Dedifferentiated amniotic fluid mesenchymal stem cell (primary cell): ENCODE data around the gene ARCN1.
"Not testable (repeated sequence)": the region's sequence is repeated elsewhere in the genome, so short reads cannot be mapped to it uniquely, and the experiment has no call there.

ENCODE experiments used
- DNase-seq: peaks from one replicate; pipeline ENCODE4 v3.0.0-alpha.2; 2016; ENCODE audit errors: extremely low spot score

ARCN1 gene

DNA sequence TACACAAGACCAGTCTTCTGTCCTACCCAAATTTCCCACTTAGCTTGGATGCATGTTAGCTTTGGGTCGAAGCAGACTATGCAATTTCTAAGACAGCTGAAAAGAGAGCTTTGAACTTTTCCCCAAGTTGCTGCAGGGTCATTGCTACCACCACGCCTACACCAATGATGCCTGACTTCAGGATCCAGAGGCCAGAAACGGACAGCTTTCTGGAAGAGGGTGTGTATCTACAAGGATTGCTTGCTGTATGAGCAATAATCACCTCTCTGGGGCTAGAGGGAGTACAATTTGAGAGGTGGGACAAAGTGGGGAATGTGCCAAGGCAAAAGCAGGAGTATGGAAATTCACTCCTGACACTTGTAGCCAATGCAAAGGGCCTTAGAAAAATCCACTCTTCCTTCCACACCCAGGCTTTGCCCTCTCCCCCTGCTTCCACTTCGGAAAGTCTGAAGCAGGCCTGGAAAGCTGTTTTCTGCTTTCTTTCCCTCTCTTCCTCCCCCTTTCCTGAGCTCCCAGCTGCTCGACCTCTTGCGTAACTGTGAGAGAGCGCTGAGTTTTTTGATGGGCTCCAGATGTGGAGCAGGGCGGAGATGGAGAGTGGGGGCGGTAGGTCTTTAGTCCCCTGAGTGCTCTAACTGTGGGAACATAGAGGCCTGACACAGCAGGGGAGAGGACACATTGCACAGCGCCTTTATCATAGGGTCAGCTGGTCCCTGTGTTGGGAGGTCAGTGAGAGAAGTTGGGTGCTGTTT is 33.1 kb downstream of the ARCN1 start:
- DNase-seq = peak; percentile 94

- DNase-seq = no peak
These were observed 34.1 kb downstream of the ARCN1 start for GRCh38 chr11:118606157-118606843.

- no peak for DNase-seq
These were observed 34.6 kb downstream of the ARCN1 start for GRCh38 chr11:118606844-118607228.

- peak; percentile 64 for DNase-seq
These were observed 35.5 kb downstream of the ARCN1 start, which contains the start of gene PHLDB1 for GRCh38 chr11:118607401-118608359. Gene PHLDB1, plus strand, starts transcription at chr11:118607615. Its CDS starts 6,222 bp downstream, at chr11:118613837.

DNA sequence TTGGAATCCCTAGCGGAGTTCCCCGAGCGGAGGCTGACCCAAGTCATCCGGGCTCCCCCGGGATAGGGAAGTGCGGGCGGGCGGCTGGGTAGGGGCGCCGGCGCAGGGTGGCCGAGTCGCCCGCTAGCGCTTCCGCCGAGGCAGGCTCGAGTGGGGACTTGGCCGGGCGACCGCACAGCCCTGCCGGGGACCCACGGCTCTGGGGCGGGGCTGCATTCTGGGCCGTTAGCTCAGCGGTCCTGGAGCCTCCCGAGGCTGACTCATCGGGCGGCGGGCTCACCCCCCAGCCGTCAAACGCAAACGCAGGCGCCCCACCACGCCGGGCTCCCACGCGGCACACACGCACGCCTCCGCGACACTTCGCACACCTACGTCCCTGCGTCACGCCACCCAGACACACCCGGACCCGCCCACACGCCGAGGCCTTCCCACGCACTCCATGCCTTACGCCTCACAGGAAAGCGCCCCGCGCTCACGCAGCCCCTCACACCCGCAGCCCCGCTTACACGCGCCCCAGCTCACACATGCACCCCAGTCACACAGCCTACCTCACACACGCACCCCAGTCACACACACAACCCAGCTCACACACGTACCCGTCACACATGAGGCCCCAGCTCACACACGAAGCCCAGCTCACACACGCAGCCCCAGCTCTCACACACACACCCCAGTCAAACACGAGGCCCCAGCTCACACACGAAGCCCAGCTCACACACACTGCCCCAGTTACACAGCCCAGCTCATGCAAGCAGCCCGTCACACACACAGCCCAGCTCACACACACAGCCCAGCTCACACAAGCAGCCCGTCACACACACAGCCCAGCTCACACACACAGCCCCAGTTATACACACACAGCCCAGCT is 36.4 kb downstream of the ARCN1 start:
- peak; percentile 81 for DNase-seq

- no peak for DNase-seq
These were observed 37.4 kb downstream of the ARCN1 start for GRCh38 chr11:118609380-118610224.

GRCh38 chr11:118610225-118610772 is 38.1 kb downstream of the ARCN1 start:
- no peak for DNase-seq

DNA sequence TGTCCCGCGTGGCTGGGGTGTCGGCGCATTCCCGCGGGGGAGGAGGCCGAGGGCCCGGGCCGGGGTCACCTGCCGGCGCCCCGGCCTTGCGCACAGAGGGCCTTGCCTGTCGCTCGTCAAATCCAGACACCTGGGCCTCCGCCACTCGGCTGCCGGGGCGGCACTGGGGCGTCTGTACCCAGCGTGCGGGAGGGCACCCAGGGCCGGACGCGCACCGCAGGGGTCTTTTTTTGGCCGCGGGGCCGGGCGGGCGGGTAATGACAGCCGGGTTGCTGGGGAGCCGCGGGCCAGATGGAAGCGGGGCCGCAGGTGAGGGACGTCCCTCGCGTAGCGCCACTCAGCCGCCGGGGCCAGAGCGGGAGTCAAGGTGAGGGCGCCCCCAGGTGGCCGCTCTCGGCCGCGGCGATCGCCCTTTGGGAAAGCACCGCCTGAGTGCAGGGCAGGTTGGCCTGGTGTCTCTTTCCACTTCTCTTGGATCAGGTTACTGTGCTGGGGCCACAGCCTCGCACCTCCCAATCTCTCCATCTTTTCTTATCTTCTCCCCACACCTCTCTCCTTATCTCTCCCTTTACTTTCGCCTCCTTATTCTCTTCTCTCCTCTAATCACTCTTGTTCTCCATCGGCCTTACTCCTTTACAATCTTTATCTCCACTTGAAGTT is 38.7 kb downstream of the ARCN1 start:
- DNase-seq = no peak

GRCh38 chr11:118611433-118611795 is 39.2 kb downstream of the ARCN1 start:
- not testable (repeated sequence) for DNase-seq

DNA sequence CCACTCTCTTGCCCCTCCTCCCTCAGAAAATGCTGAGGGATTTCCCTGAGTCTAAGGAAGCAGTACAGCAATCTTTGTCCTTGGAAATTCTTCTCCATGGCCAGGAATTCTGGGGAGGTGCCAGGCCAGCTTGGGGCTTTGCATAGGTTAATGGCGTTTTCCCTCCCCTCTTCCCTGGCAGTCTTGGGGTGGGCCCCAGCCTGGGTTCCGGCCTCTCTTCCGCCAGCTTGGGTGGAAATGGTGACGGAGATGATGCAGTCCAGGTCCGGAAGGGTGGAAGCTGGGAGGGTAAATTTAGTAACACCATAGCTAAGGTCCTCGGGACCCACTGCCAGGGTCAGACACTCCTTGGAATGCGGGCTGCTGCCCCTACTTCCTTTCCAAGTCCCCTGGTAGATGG is 40.2 kb downstream of the ARCN1 start:
- no peak for DNase-seq

- DNase-seq = no peak
These were observed 42.3 kb downstream of the ARCN1 start for GRCh38 chr11:118614511-118614910.

DNA sequence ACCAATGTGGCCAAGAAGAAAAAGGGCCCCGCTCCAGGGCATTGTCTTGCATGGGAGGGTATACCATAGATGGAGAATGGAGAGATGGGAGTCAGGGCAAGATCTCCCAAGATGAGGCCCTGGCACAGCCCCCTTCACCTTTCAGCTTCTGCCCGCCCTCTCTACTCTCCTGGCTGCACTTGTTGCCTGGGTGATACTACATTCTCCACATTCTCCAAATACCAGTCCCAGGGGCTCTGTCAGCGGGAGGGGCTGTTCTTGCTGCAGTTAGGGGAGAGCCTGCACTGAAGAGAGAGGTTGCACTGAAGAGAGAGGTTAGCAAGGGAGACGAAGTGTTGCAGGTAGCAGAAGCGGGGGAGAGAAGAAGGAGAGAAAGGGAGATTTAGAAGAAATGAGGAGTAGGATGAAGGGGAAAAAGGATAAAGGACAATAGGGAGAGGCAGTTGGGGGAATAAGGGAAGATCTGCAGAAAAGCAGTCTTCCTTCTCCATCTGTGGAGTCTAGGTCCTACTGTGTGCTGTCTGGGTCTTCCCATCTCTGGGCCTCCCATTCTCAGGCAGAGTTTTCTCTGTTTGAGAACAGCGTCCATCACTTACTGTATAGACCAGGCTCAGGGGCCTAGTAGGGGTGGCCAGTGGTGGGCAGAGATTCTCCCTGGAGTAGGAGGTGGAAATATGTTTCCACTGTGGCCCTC is 43.2 kb downstream of the ARCN1 start:
- no peak for DNase-seq

DNA sequence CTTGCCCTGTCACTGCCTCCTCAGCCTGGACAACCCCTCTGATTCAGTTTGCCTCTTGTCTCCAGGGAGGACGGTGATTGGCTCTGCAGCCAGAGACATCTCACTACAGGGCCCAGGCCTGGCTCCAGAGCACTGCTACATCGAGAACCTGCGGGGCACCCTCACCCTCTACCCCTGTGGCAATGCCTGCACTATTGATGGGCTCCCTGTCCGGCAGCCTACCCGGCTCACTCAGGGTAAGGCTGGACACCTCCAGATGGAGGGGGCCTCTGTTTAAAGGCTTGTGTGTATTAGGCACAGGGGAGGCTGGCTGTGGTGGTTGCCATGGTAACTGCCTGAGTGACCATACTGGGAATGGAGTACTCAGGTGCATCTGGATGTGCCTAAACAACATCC is 43.8 kb downstream of the ARCN1 start:
- DNase-seq = no peak

- DNase-seq = peak; percentile 84
These were observed 46.1 kb downstream of the ARCN1 start for GRCh38 chr11:118618115-118618990.

DNA sequence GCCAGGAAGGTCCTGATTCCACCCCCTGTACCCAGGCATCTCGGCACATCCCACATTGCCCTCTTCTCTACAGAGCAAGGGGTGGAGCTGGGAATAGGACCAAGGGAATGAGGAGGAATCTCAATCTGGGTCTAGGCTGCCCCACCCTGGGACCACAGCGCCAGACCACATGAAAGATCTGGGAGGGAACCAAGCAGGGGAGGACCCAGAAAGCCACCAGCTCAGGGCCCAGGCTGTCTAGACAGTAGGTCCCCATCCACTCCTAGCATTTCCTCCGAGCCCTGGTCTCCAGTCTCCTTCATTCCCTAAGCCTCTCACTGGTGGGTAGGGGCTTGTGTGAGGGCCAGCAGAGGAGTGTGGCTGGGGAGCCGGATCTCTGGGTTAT is 46.8 kb downstream of the ARCN1 start:
- DNase-seq = peak; percentile 77

- peak; percentile 93 for DNase-seq
These were observed 47.4 kb downstream of the ARCN1 start for GRCh38 chr11:118619444-118620197.

DNA sequence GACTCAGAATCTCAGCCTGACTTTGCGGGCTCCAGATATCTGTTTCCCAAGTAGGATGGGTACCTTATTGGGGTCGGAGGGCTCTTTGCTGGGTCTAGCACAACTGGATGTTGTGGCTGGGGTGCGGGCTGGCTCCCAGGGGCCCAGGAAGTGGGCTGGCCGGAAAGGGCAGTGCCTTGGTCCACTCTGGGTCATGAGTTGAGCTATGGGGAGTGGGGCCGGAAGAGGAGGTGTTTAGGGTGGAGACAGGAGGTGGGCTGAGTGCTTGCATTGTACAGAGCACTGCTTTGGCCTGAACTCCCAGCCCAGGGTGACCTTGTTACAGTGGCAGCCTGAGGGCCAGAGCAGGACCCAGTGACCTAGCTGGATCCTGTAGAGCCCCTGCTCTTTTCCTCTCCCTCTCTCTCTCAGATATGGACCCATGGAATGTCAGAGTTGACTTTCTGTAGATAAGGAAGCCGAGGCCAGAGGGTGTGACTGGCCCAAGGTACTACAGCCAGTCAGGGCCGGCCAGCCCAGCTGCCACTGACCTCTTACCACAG is 48.4 kb downstream of the ARCN1 start:
- DNase-seq = no peak
